Chondrocyte (in vitro differentiated cells): ENCODE measurements around the gene PTCHD1. TPM values are rescaled to one million over a fixed set of nuclear protein-coding genes. Genes with fewer than 3 reads are reported as not detected.

ENCODE experiments used
- DNase-seq: peaks from one replicate; pipeline ENCODE4 v3.0.0; 2021; ENCODE audit warnings: mixed read lengths, low spot score
- H3K27ac Mint-ChIP-seq: one replicate; pipeline ENCODE4 v1.8.0; 2021; ENCODE audit warnings: mild to moderate bottlenecking, moderate library complexity, mixed read lengths; ENCODE audit not compliant: unreplicated experiment
- H3K27me3 Mint-ChIP-seq: 2 replicates; pipeline ENCODE4 v1.8.0; 2021; ENCODE audit warnings: low read depth, mixed read lengths
- H3K36me3 Mint-ChIP-seq: 2 replicates; pipeline ENCODE4 v1.8.0; 2021; ENCODE audit warnings: low read depth, mixed read lengths
- H3K4me1 Mint-ChIP-seq: 2 replicates; pipeline ENCODE4 v1.8.0; 2021; ENCODE audit warnings: low read depth, mild to moderate bottlenecking, mixed read lengths
- H3K4me3 Mint-ChIP-seq: one replicate; pipeline ENCODE4 v1.8.0; 2021; ENCODE audit warnings: mild to moderate bottlenecking, moderate library complexity, mixed read lengths; ENCODE audit not compliant: unreplicated experiment
- H3K9me3 Mint-ChIP-seq: 2 replicates; pipeline ENCODE4 v1.8.0; 2021; ENCODE audit warnings: low read depth, mixed read lengths
- CTCF ChIP-seq: fragments of 200-600 bp; sonication (generic); IDR thresholded peaks from 2 replicates; pipeline ENCODE4 v1.5.0; 2021; ENCODE audit warnings: antibody characterized with exemption, mild to moderate bottlenecking, moderate library complexity
- total RNA-seq: library from RNA; stranded (reverse); gene quantifications from 3 replicates; pipeline ENCODE4 v1.2.1, GENCODE V29; 2021

The PTCHD1 gene
- total RNA-seq, 1 donor from 2014 or later = 0.82 TPM

- Mint-ChIP-seq H3K27me3 (peaks cover 2% of the 10 kb centered on the region), H3K4me1 (peaks cover 5% of the 10 kb centered on the region), H3K4me3 (no peak overlapping the region), H3K27ac (no peak overlapping the region), H3K9me3 (no peaks in the 10 kb centered on the region), H3K36me3 (no peaks in the 10 kb centered on the region)
- TF ChIP-seq CTCF = no peak
- no peak for DNase-seq
Measured at GRCh38 chrX:23382572-23382971, 47.9 kb downstream of the PTCHD1 start.

- no peak for DNase-seq
- no peak for TF ChIP-seq CTCF
- no peaks in the 10 kb centered on the region for H3K9me3 Mint-ChIP-seq
- no peak overlapping the region for H3K27ac Mint-ChIP-seq
- H3K36me3 Mint-ChIP-seq = no peaks in the 10 kb centered on the region
- H3K4me3 Mint-ChIP-seq = no peak overlapping the region
- H3K27me3 Mint-ChIP-seq = peaks cover 2% of the 10 kb centered on the region
- peaks cover 9% of the 10 kb centered on the region for H3K4me1 Mint-ChIP-seq
Measured at GRCh38 chrX:23383411-23383810, 48.8 kb downstream of the PTCHD1 start.

- H3K27me3 Mint-ChIP-seq = peaks cover 2% of the 10 kb centered on the region
- H3K4me1 Mint-ChIP-seq = peaks cover 9% of the 10 kb centered on the region
- no peak overlapping the region for H3K4me3 Mint-ChIP-seq
- no peaks in the 10 kb centered on the region for H3K36me3 Mint-ChIP-seq
- TF ChIP-seq CTCF = no peak
- no peak overlapping the region for H3K27ac Mint-ChIP-seq
- no peak for DNase-seq
- no peaks in the 10 kb centered on the region for H3K9me3 Mint-ChIP-seq
Measured at GRCh38 chrX:23385242-23385641, 50.6 kb downstream of the PTCHD1 start.

GRCh38 chrX:23386260-23386659 lies 51.6 kb downstream of the PTCHD1 start:
- Mint-ChIP-seq H3K36me3 (no peaks in the 10 kb centered on the region), H3K9me3 (no peaks in the 10 kb centered on the region), H3K4me1 (peaks cover 9% of the 10 kb centered on the region), H3K27ac (no peak overlapping the region), H3K4me3 (no peak overlapping the region), H3K27me3 (peaks cover 2% of the 10 kb centered on the region)
- DNase-seq = no peak
- TF ChIP-seq CTCF = no peak

GRCh38 chrX:23386726-23387125 lies 52.1 kb downstream of the PTCHD1 start:
- TF ChIP-seq CTCF = no peak
- Mint-ChIP-seq H3K27ac (no peak overlapping the region), H3K4me3 (no peak overlapping the region), H3K27me3 (peaks cover 2% of the 10 kb centered on the region), H3K9me3 (no peaks in the 10 kb centered on the region), H3K4me1 (peaks cover 9% of the 10 kb centered on the region), H3K36me3 (no peaks in the 10 kb centered on the region)
- DNase-seq = no peak
